Activated CD4-positive, CD25-positive, alpha-beta regulatory T cell treated with anti-CD3 and anti-CD28 coated beads, Interleukin-2, amount 50 U/mL, for 16 hours (primary cell): ENCODE data around the gene UROD.
"Not testable (repeated sequence)": the region's sequence is repeated elsewhere in the genome, so short reads cannot be mapped to it uniquely, and the experiment has no call there.

ENCODE experiments used
- DNase-seq: peaks from one replicate; pipeline ENCODE4 v3.0.0-alpha.2; 2020; ENCODE audit warnings: low read depth, low spot score

Gene UROD

DNA sequence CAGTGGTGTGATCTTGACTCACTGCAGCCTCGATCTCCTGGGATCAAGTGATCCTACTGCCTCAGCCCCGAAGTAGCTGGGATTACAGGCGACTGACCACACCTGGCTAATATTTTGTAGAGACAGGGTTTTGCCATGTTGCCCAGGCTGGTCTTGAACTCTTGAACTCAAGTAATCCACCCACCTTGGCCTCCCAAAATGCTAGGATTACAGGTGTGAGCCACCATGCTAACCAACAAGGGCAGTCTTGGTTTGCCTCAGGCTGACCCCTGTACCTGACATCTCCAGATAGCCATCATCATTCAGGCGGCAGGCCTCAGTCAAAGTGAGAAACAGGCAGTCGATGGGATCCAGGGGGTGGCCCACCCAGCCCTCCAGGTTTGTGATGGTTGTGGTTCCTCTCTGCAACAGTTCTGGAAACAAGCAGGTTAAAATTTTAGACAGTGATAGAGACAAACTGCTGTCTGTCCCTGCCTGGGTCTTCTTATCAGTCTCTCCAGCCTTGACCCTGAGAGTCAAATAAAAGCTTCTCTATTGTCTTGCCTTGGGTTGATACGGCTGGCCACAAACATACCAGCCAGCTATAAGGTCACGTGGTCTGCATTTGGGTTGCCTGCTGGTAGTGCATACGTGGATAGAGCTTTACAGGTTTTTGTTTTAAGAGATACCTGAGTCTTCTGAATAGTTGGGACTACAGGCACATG, 26.8 kb downstream of the UROD start:
- DNase-seq: no peak

DNA sequence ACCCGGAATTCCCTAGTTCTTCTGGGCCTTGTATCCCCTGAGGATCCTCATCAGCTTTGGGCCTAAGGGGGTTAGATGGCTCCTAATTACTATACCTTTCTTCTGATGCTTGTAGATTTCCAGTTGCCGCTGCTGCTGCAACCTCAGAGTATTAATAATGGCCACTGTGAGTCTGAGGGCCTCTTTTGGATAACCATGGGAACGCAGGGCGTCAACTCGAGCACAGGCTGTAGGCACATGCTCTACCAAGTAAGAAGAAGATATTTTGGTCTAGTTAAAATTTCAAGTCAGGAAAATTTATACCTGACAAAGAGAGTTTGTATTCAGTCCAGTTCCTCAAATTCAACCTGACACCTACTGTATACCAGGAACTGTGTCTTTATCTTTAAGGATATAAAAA, 28.2 kb downstream of the UROD start:
- DNase-seq: no peak

DNA sequence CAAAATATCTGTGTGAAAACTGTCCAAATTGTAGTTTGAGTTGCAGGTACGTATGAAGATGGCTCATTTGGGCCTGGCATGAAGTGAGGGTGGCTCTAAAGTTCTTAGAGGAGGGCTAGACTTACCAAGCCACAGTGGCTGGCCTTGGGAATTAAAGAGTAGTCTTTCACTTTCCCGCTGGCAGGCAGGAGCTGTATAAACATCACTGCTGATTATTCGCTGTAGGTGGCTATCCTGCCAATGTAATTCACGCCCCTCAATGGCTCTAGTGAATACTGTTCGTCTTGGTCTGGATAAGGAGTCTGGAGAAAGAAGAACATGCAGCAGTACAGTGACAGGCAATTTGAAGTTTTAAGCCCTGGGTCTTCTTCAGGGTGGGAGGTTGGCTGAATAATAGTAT, 31.0 kb downstream of the UROD start:
- no peak for DNase-seq

DNA sequence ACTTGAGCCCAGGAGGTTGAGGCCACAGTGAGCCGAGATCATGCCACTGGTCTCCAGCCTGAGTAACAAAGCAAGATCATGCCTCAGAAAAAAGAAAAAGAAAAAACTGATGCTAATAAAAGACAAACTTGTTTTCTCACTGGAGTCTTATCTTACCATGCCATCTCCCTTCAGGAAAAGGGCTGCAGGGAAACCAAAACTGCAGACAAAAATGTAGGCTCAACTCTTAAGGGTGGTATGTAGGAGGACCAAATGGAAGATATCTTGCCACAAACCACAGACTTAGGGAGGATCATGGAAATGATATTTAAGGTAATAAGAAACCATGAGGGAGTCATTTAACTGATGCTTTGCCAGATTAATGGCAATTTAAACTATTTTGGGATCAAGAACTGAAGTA, 32.9 kb downstream of the UROD start:
- DNase-seq: no peak

DNA sequence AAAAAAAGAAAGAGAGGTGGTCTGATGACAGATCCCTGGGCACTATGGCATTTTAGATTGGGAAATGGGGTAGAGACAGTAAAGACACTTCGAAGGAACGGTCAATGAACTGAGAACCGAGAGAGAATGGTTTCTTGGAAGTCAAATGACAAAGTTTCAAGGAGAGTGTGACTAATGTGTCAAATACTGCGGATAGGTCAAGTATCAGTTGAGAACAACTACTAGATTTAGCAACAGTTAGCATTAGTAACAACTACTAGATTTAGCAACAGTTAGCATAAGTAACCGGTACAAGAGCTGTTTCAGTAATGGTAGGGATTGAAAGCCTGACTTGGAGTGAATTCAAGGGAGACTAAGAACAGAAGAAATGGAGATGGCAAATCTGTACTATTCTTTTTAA, 35.0 kb downstream of the UROD start:
- no peak for DNase-seq

DNA sequence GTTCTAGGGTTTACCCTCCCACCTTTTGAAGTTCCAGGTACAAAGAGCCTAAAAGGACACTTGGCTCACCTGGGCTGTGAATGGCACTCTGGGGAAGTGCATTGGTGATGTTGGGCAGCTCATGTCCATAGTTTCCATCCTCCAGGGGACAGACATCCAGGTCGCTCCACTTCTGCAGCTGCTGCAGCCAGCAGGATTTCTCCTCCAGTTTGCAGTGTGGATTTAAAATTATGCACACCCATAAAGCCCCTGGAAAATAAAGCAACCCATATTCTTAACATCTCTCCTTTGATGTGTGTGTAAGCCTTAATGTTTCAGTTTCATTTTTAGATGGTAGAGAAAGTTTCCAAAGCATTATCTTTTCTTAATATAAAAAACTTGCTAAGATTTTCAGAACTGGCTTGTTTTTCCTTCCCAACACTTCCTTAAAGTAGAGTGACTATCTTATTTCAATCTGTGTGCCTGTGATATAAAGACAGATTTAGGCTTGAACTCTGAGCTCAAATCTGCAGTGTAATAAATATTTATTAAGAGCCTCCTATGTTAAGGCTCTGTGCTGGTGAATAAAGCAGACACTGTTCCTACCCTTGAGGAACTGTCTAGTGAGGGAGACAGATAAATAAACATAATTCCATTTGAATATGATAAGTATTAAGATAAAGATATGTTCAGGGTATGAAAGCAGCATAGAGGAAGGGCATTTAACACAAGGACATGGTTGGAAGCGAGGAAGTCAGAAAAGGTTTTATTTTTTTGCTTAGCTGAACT, 39.1 kb downstream of the UROD start:
- DNase-seq: no peak

DNA sequence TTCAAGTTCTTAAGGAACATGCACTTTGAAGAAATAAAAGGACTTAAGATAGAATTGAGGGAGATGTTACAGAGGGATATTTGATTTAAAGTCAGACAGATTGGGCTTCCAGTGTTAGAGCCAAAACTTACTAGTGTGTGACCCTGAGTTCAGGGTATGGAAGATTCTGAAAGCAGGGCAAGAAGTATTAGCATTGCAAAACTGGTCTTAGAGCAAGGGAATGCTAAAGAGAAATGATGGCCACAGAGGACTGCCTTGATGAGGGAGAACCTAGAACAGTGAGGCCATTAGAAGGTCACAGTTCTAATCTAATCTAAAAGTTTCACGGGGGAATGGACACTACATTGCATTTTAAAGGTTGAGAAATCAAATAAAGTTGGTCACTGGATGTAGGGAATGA, 45.5 kb downstream of the UROD start:
- no peak for DNase-seq

DNA sequence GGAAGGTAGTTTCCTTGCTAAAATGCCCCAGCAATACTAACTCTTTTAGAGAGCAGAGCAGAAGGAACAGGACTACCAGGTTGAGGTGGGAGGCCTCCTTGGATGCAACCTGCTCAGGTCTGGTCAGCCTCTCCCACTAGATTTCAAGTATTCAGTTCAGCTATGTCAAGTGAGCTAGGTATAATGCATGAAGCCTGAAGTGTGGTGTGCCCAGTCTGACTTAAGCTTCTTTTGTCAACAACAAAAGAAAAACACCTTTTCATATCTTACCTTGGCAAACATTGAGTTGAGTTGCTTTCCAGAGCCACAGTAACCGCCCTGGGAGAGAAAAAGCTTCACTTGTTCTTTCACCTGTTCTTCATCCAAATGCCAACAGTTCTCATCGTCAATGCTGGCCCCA, 47.8 kb downstream of the UROD start:
- DNase-seq: no peak

DNA sequence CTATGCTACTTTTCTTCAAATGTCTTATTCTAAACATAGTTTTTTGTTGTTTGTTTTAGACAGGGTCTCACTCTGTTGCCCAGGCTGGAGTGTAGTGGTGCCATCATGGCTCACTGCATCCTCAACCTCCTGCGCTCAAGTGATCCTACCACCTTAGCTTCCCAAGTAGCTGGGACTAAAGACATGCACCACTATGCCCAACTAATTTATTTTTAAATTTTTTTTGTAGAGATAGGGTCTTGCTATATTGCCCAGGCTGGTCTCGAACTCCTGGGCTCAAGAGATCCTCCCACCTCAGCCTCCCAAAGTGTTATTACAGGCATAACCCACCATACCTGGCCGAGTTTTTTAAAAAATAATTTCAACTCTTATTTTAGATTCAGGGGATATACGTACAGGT, 50.4 kb downstream of the UROD start:
- DNase-seq: not testable (repeated sequence)

DNA sequence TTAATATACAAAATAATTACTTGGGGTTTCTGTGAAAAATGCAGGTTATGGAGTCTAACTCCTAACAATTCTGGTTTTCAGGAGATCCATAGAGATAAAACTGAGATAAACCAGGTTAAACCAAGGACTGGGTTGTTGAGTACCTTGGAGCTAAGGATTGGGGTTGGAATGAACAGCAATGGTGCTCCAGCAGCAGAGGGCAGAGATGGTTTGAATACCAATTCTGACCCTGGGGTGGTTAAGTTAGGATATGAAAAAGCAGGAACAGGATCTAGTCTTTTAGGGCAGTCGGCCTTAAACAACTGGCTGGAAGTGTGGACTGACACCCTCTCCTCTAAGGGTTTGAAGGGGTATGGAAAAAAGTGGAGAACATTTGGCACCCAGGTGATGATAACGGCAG, 53.0 kb downstream of the UROD start:
- no peak for DNase-seq
